H9 (cell line): Measurements from ENCODE around the gene RYR3. TPM values are rescaled to one million over a fixed set of nuclear protein-coding genes. Genes with fewer than 3 reads are reported as not detected.

ENCODE experiments used
- DNase-seq: peaks from one replicate; pipeline ENCODE4 v3.0.0-alpha.2; 2017
- H2AFZ ChIP-seq: one replicate; pipeline ENCODE4 v1.6.1; 2013; ENCODE audit warnings: mild to moderate bottlenecking, low read length, control low read depth, moderate library complexity
- H2AK5ac ChIP-seq: 2 replicates; pipeline ENCODE4 v1.6.1; 2013; ENCODE audit warnings: low read length, control low read depth, mixed read lengths; ENCODE audit not compliant: insufficient read length
- H2BK120ac ChIP-seq: one replicate; pipeline ENCODE4 v1.6.1; 2013; ENCODE audit warnings: low read depth, mild to moderate bottlenecking, low read length, control low read depth, inconsistent platforms; ENCODE audit not compliant: poor library complexity, severe bottlenecking
- H2BK12ac ChIP-seq: 2 replicates; pipeline ENCODE4 v1.6.1; 2013; ENCODE audit warnings: low read length, control low read depth, mixed read lengths, low read depth; ENCODE audit not compliant: insufficient read length
- H2BK15ac ChIP-seq: 2 replicates; pipeline ENCODE4 v1.6.1; 2013; ENCODE audit warnings: low read depth, low read length, control low read depth
- H2BK20ac ChIP-seq: one replicate; pipeline ENCODE4 v1.6.1; 2013; ENCODE audit warnings: low read depth, mild to moderate bottlenecking, low read length, control low read depth, inconsistent platforms; ENCODE audit not compliant: poor library complexity, severe bottlenecking
- H2BK5ac ChIP-seq: 2 replicates; pipeline ENCODE4 v1.6.1; 2013; ENCODE audit warnings: low read length, control low read depth, mixed read lengths; ENCODE audit not compliant: insufficient read length
- H3K14ac ChIP-seq: 2 replicates; pipeline ENCODE4 v1.6.1; 2013; ENCODE audit warnings: low read length, control low read depth; ENCODE audit not compliant: insufficient read depth
- H3K18ac ChIP-seq: 2 replicates; pipeline ENCODE4 v1.6.1; 2013; ENCODE audit warnings: low read depth, mild to moderate bottlenecking, mixed read lengths, low read length, control low read depth; ENCODE audit not compliant: insufficient read length
- H3K23ac ChIP-seq: 2 replicates; pipeline ENCODE4 v1.6.1; 2013; ENCODE audit warnings: low read length, control low read depth, mixed read lengths, low read depth; ENCODE audit not compliant: insufficient read length
- H3K23me2 ChIP-seq: 2 replicates; pipeline ENCODE4 v1.6.1; 2013; ENCODE audit warnings: low read depth, mild to moderate bottlenecking, mixed read lengths, low read length, control low read depth; ENCODE audit not compliant: insufficient read length, poor library complexity, severe bottlenecking
- H3K27ac ChIP-seq: 2 replicates; pipeline ENCODE4 v1.5.1; 2013; ENCODE audit warnings: low read length, control low read depth, mixed read lengths, low read depth; ENCODE audit not compliant: insufficient read length
- H3K27me3 ChIP-seq: 2 replicates; pipeline ENCODE4 v1.6.1; 2013; ENCODE audit warnings: low read length, control low read depth, inconsistent platforms; ENCODE audit not compliant: insufficient read depth
- H3K4ac ChIP-seq: 2 replicates; pipeline ENCODE4 v1.6.1; 2013; ENCODE audit warnings: low read depth, mild to moderate bottlenecking, control low read depth, inconsistent platforms, low read length, moderate library complexity
- H3K4me1 ChIP-seq: 2 replicates; pipeline ENCODE4 v1.6.1; 2013; ENCODE audit warnings: low read length, control low read depth, inconsistent platforms; ENCODE audit not compliant: insufficient read depth
- H3K4me2 ChIP-seq: 2 replicates; pipeline ENCODE4 v1.6.1; 2013; ENCODE audit warnings: low read length, control low read depth, mixed read lengths; ENCODE audit not compliant: insufficient read length, insufficient read depth
- H3K56ac ChIP-seq: 2 replicates; pipeline ENCODE4 v1.6.1; 2013; ENCODE audit warnings: low read depth, mild to moderate bottlenecking, mixed read lengths, low read length, control low read depth; ENCODE audit not compliant: insufficient read length
- H3K79me1 ChIP-seq: 2 replicates; pipeline ENCODE4 v1.6.1; 2013; ENCODE audit warnings: low read depth, mild to moderate bottlenecking, moderate library complexity, low read length, control low read depth, inconsistent platforms; ENCODE audit not compliant: insufficient read depth, poor library complexity, severe bottlenecking
- H3K79me2 ChIP-seq: 2 replicates; pipeline ENCODE4 v1.6.1; 2013; ENCODE audit warnings: low read length, control low read depth, inconsistent platforms; ENCODE audit not compliant: insufficient read depth
- H3K9ac ChIP-seq: 2 replicates; pipeline ENCODE4 v1.6.1; 2013; ENCODE audit warnings: low read length, control low read depth, mixed read lengths; ENCODE audit not compliant: insufficient read length; ENCODE audit errors: extremely low read depth
- H3K9me3 ChIP-seq: one replicate; pipeline ENCODE4 v1.6.1; 2013; ENCODE audit warnings: low read depth, low read length, inconsistent platforms; ENCODE audit not compliant: control insufficient read depth
- H3T11ph ChIP-seq: one replicate; pipeline ENCODE4 v1.6.1; 2013; ENCODE audit warnings: mild to moderate bottlenecking, low read length, control low read depth, inconsistent platforms
- H4K20me1 ChIP-seq: one replicate; pipeline ENCODE4 v1.6.1; 2013; ENCODE audit not compliant: control insufficient read depth, insufficient read length, insufficient read depth
- H4K5ac ChIP-seq: 2 replicates; pipeline ENCODE4 v1.6.1; 2013; ENCODE audit warnings: low read depth, mild to moderate bottlenecking, mixed read lengths, low read length, control low read depth; ENCODE audit not compliant: insufficient read length
- H4K8ac ChIP-seq: replicated peaks from 2 replicates; pipeline ENCODE4 v1.6.1; 2013; ENCODE audit warnings: low read length, control low read depth, mixed read lengths, low read depth; ENCODE audit not compliant: insufficient read length
- H4K91ac ChIP-seq: 2 replicates; pipeline ENCODE4 v1.6.1; 2013; ENCODE audit warnings: low read depth, mild to moderate bottlenecking, moderate library complexity, mixed read lengths, low read length, control low read depth; ENCODE audit not compliant: insufficient read length
- H3K27ac Mint-ChIP-seq, 3 experiments: 2 replicates in 2 of 3; 3 replicates in 1 of 3; pipeline ENCODE4 v1.8.0; 2020 to 2021; ENCODE audit warnings: mixed read lengths in 3 of 3, mild to moderate bottlenecking in 1 of 3, moderate library complexity in 1 of 3
- H3K27me3 Mint-ChIP-seq: 2 replicates; pipeline ENCODE4 v1.8.0; 2021; ENCODE audit warnings: low read depth, mild to moderate bottlenecking, moderate library complexity, mixed read lengths
- H3K36me3 Mint-ChIP-seq, 3 experiments: 2 replicates in 2 of 3; 3 replicates in 1 of 3; pipeline ENCODE4 v1.8.0; 2020 to 2021; ENCODE audit warnings: low read depth in 3 of 3, mixed read lengths in 3 of 3; ENCODE audit not compliant: insufficient read depth in 1 of 3
- H3K4me1 Mint-ChIP-seq, 2 experiments: 2 replicates each; pipeline ENCODE4 v1.8.0; 2020; ENCODE audit warnings: mixed read lengths in 2 of 2
- H3K4me3 Mint-ChIP-seq, 2 experiments: 2 replicates in 1 of 2; 3 replicates in 1 of 2; pipeline ENCODE4 v1.8.0; 2020 to 2021; ENCODE audit warnings: mild to moderate bottlenecking in 2 of 2, mixed read lengths in 2 of 2, moderate library complexity in 1 of 2
- H3K9me3 Mint-ChIP-seq, 2 experiments: 2 replicates in 1 of 2; 3 replicates in 1 of 2; pipeline ENCODE4 v1.8.0; 2020; ENCODE audit warnings: mild to moderate bottlenecking in 2 of 2, mixed read lengths in 2 of 2, moderate library complexity in 1 of 2
- CTCF ChIP-seq: fragments of 200-600 bp; sonication (generic); conservative IDR thresholded peaks from 3 replicates; pipeline ENCODE4 v1.8.0; 2021; ENCODE audit warnings: antibody characterized with exemption, mild to moderate bottlenecking
- WGBS: extraction: QIAGEN DNeasy Blood & Tissue Kit; methylation state at CpG from one replicate; pipeline ENCODE4 v1.1.7; 2013; ENCODE audit warnings: missing lambda C conversion rate, low lambda C conversion rate, mixed read lengths; ENCODE audit not compliant: insufficient read length; ENCODE audit errors: extremely low coverage; 5-methylcytosine and 5-hydroxymethylcytosine counted together
- total RNA-seq: library from RNA; stranded (reverse); gene quantifications from 2 replicates; pipeline ENCODE4 v1.2.1, GENCODE V29; 2021

RYR3 gene
- total RNA-seq, 1 experiment from 2014 or later, result 0.85 TPM

- no peak for TF ChIP-seq CTCF
- H3K4ac ChIP-seq, result no peak overlapping the region
- no peak overlapping the region for H2AK5ac ChIP-seq
- H3K23me2 ChIP-seq, result no peaks in the 10 kb centered on the region
- no peak overlapping the region for H2AFZ ChIP-seq
- no peak overlapping the region for H3K4me2 ChIP-seq
- H3K4me1 ChIP-seq, result no peaks in the 10 kb centered on the region
- Mint-ChIP-seq H3K9me3 (no peaks in the 10 kb centered on the region), H3K36me3 (no peaks in the 10 kb centered on the region), H3K27ac (no peak overlapping the region), H3K4me1 (no peaks in the 10 kb centered on the region), H3K4me3 (no peak overlapping the region), H3K27me3 (no peaks in the 10 kb centered on the region)
- no peak overlapping the region for H4K8ac ChIP-seq
- WGBS, result no CpG with 5 or more reads among the region's 5 CpGs
- DNase-seq, result no peak
- H3K9ac ChIP-seq, result no peak overlapping the region
- no peak overlapping the region for H3K23ac ChIP-seq
- no peak overlapping the region for H2BK5ac ChIP-seq
- H3K79me1 ChIP-seq, result no peaks in the 10 kb centered on the region
- no peak overlapping the region for H2BK20ac ChIP-seq
- H4K91ac ChIP-seq, result no peak overlapping the region
- H3K18ac ChIP-seq, result no peak overlapping the region
- no peak overlapping the region for H2BK15ac ChIP-seq
- H3T11ph ChIP-seq, result no peak overlapping the region
- no peaks in the 10 kb centered on the region for H3K9me3 ChIP-seq
- no peaks in the 10 kb centered on the region for H3K27me3 ChIP-seq
- H4K20me1 ChIP-seq, result no peaks in the 10 kb centered on the region
- H3K79me2 ChIP-seq, result no peaks in the 10 kb centered on the region
- no peak overlapping the region for H2BK120ac ChIP-seq
- no peak overlapping the region for H3K14ac ChIP-seq
- no peak overlapping the region for H4K5ac ChIP-seq
- no peak overlapping the region for H2BK12ac ChIP-seq
- H3K27ac ChIP-seq, result no peak overlapping the region
- H3K56ac ChIP-seq, result no peak overlapping the region
These were observed 307.6 kb downstream of the RYR3 start for GRCh38 chr15:33618350-33618749.
